CD4-positive, alpha-beta T cell (primary cell): Measurements from ENCODE around the gene HEPACAM. TPM values are rescaled to one million over a fixed set of nuclear protein-coding genes. Genes with fewer than 3 reads are reported as not detected.

Experiments
- ATAC-seq: fragments of 200-7000 bp; cut with Tn5 transposase; one replicate; pipeline ENCODE4 v1.10.0; 2022; ENCODE audit warnings: mild to moderate bottlenecking; ENCODE audit not compliant: poor library complexity
- CTCF ChIA-PET: fragments of 350-600 bp; sonication (Branson Sonifier 250); formaldehyde crosslinking; loops from one replicate; lab custom pipeline; 2021; ENCODE audit warnings: antibody characterized with exemption, inconsistent platforms; lab: Charles Lee
- POLR2A ChIA-PET: fragments of 350-600 bp; sonication (Branson Sonifier 250); formaldehyde crosslinking; loops from one replicate; lab custom pipeline; 2021; ENCODE audit warnings: antibody characterized with exemption, inconsistent platforms; lab: Charles Lee
- DNase-seq, 14 experiments: peaks; one replicate each; pipeline ENCODE4 v3.0.0-alpha.2; 2013 to 2020; ENCODE audit warnings: mixed read lengths in 2 of 14
- H3K27ac ChIP-seq, 2 donors: one replicate each; pipeline versions ENCODE4 v1.5.1 to v1.7.0; 2013; ENCODE audit warnings: low read length in 2 of 2, low read depth in 1 of 2, mild to moderate bottlenecking in 1 of 2
- H3K27me3 ChIP-seq, 2 experiments: 1 replicate in 1 of 2; 2 replicates in 1 of 2; pipeline versions ENCODE4 v1.6.1 to v1.7.0; 2013; ENCODE audit warnings: low read length in 2 of 2, control low read depth in 1 of 2, mild to moderate bottlenecking in 1 of 2, moderate library complexity in 1 of 2; ENCODE audit not compliant: insufficient read depth in 2 of 2, control insufficient read depth in 1 of 2
- H3K36me3 ChIP-seq: one replicate; pipeline ENCODE4 v1.6.1; 2013; ENCODE audit warnings: low read length, control low read depth; ENCODE audit not compliant: insufficient read depth
- H3K4me1 ChIP-seq: one replicate; pipeline ENCODE4 v1.6.1; 2013; ENCODE audit warnings: low read length, control low read depth; ENCODE audit not compliant: insufficient read depth
- H3K4me3 ChIP-seq: one replicate; pipeline ENCODE4 v1.5.1; 2013; ENCODE audit warnings: mild to moderate bottlenecking, low read length, moderate library complexity
- H3K9me3 ChIP-seq, 2 experiments: 1 replicate in 1 of 2; 2 replicates in 1 of 2; pipeline versions ENCODE4 v1.6.1 to v1.7.0; 2013; ENCODE audit warnings: low read length in 2 of 2, mild to moderate bottlenecking in 2 of 2, control low read depth in 1 of 2, moderate library complexity in 1 of 2; ENCODE audit not compliant: control insufficient read depth in 1 of 2, insufficient read depth in 1 of 2
- H3K27ac Mint-ChIP-seq: one replicate; pipeline ENCODE4 v1.8.0; 2020; ENCODE audit warnings: mixed read lengths
- H3K27me3 Mint-ChIP-seq: one replicate; pipeline ENCODE4 v1.8.0; 2021; ENCODE audit warnings: mixed read lengths
- H3K36me3 Mint-ChIP-seq: one replicate; pipeline ENCODE4 v1.8.0; 2021; ENCODE audit warnings: low read depth, mixed read lengths
- H3K4me1 Mint-ChIP-seq: one replicate; pipeline ENCODE4 v1.8.0; 2021; ENCODE audit warnings: low read depth, mixed read lengths
- H3K4me3 Mint-ChIP-seq: one replicate; pipeline ENCODE4 v1.8.0; 2020; ENCODE audit warnings: mild to moderate bottlenecking, mixed read lengths
- H3K9me3 Mint-ChIP-seq: one replicate; pipeline ENCODE4 v1.8.0; 2020; ENCODE audit warnings: mixed read lengths
- intact Hi-C, 2 experiments: fragments of 100-400 bp; cut with DNase I in 1 of 2; cut with micrococcal nuclease in 1 of 2; formaldehyde crosslinking; loops; one replicate each; pipeline versions ENCODE4 v1.15.1 to v1.9.0; 2023 to 2025; cut with DNase I, micrococcal nuclease
- total RNA-seq, 174 experiments: library from RNA in 2 of 174; stranded (reverse) in 2 of 174; gene quantifications; one replicate each; pipeline ENCODE4 v1.2.3 and lab custom pipeline; 2021 to 2026
- TF ChIP-seq, protein P1 (sequence below): fragments of 200-600 bp; IDR thresholded peaks from one replicate; pipeline ENCODE4 v1.8.0; 2022; ENCODE audit warnings: antibody characterized with exemption, mild to moderate bottlenecking

The HEPACAM gene
- total RNA-seq, 2 experiments from 2014 or later: not detected

DNA sequence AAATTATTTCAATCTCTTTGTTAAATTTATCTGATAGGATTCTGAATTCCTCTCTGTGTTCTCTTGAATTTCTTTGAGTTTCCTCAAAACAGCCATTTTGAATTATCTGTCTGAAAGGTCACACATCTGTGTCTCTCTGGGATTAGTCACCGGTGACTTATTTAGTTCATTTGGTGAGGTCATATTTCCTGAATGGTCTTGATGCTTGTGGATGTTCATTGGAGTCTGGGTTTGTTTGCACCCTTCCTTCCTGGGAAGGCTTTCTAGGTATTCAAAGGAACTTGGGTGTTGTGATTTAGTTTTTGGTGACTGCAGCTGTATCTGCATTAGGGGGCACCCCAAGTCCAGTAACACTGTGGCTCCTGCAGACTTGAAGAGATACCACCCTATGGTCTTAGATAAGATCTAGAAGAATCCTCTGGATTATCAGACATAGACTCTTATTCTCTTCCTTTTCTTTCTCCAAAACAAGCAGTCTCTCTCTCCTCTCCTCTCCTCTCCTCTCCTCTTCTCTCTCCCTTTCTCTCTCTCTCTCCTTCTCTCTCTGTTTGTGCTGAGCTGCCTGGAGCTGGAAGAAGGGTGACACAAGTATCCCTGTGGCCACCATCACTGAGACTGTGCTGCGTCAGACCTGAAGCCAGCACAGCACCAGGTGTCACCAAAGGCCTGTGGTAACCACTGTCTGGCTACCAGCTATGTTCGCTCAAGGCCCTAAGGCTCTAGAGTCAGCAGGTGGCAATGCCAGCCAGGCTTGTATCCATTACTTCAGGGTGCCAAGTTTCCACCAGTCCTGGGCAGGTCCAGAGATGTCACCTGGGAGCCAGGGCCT lies 20.1 kb downstream of the HEPACAM start:
- DNase-seq (peak in 4 of 14 experiments; percentile 5 to 41 (median 10)), ATAC-seq (no peak)
- Histone ChIP-seq H3K27me3 (peaks cover 0 to 4% of the 10 kb centered on the region in 2 experiments), H3K27ac (no peak overlapping the region), H3K36me3 (no peaks in the 10 kb centered on the region), H3K9me3 (peaks cover 0 to 4% of the 10 kb centered on the region in 2 experiments), H3K4me1 (peaks cover 7% of the 10 kb centered on the region), H3K4me3 (no peak overlapping the region)
- H3K4me3 Mint-ChIP-seq: no peak overlapping the region
- intact Hi-C loops: loop anchor here in 1 of 2 experiments (5.0 kb wide), 1 partner anchor 227 kb away; no protein-coding TSS in a partner anchor
- TF ChIP-seq, protein P1, sequence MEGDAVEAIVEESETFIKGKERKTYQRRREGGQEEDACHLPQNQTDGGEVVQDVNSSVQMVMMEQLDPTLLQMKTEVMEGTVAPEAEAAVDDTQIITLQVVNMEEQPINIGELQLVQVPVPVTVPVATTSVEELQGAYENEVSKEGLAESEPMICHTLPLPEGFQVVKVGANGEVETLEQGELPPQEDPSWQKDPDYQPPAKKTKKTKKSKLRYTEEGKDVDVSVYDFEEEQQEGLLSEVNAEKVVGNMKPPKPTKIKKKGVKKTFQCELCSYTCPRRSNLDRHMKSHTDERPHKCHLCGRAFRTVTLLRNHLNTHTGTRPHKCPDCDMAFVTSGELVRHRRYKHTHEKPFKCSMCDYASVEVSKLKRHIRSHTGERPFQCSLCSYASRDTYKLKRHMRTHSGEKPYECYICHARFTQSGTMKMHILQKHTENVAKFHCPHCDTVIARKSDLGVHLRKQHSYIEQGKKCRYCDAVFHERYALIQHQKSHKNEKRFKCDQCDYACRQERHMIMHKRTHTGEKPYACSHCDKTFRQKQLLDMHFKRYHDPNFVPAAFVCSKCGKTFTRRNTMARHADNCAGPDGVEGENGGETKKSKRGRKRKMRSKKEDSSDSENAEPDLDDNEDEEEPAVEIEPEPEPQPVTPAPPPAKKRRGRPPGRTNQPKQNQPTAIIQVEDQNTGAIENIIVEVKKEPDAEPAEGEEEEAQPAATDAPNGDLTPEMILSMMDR: no peak
- peaks cover 5% of the 10 kb centered on the region for H3K27me3 Mint-ChIP-seq
- peaks cover 3% of the 10 kb centered on the region for H3K9me3 Mint-ChIP-seq
- no peak overlapping the region for H3K27ac Mint-ChIP-seq
- ChIA-PET POLR2A (no interaction called here), CTCF (no interaction called here)
- peaks cover 2% of the 10 kb centered on the region for H3K4me1 Mint-ChIP-seq
- H3K36me3 Mint-ChIP-seq: no peaks in the 10 kb centered on the region

DNA sequence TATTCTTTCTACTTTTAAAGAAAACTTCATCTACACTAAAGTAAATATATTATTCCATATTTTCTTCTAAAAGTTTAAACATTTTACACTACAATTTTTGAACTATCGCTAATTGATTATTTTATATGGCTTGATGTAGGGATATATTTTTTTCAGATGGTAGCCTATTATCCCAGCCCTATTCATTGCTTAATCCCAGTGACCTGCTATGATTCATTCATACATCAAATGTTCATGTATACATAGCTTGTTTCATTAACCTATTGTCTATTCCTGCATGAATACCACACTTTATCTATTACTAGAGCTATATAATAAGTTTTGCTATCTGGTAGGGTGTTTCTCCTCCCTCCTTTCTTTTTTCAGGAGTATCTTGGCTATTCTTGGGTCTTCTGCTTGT lies 33.2 kb downstream of the HEPACAM start:
- no peaks in the 10 kb centered on the region for H3K36me3 Mint-ChIP-seq
- ATAC-seq: no peak
- H3K27ac Mint-ChIP-seq: no peak overlapping the region
- no peak for DNase-seq
- H3K4me3 Mint-ChIP-seq: no peak overlapping the region
- peaks cover 45% of the 10 kb centered on the region for H3K27me3 Mint-ChIP-seq
- ChIA-PET CTCF (no interaction called here), POLR2A (no interaction called here)
- no peaks in the 10 kb centered on the region for H3K36me3 ChIP-seq
- H3K9me3 ChIP-seq: no peaks in the 10 kb centered on the region
- intact Hi-C loops: no loop called here
- peaks cover 5% of the 10 kb centered on the region for H3K4me1 Mint-ChIP-seq
- H3K4me1 ChIP-seq: peaks cover 2% of the 10 kb centered on the region
- TF ChIP-seq, protein P1: no peak
- no peaks in the 10 kb centered on the region for H3K9me3 Mint-ChIP-seq
- peaks cover 6 to 8% of the 10 kb centered on the region in 2 experiments for H3K27me3 ChIP-seq
- no peak overlapping the region for H3K27ac ChIP-seq
- H3K4me3 ChIP-seq: no peak overlapping the region

DNA sequence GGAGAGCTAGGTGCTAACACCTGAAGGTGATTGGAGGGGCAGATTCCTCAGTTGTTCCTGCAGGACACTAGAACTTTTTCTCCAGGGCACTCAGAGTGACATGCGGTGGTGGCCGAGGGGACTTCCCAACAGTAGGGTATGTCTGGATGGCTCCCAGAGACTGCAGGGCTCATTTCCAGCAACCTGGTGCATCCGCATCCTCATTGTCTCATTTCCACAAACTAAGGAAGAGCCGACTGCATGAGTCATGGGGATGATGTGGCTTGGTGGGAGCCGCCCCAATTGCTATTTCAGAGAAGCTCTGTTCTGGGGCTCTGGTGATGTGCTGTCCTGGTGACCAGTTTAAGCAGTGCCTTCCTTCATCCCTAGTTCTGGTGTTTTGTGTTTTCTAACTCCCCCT lies 35.4 kb downstream of the HEPACAM start:
- no peak overlapping the region for H3K4me3 ChIP-seq
- no peak overlapping the region for H3K27ac ChIP-seq
- DNase-seq (no peak), ATAC-seq (no peak)
- Mint-ChIP-seq H3K27me3 (peaks cover 35% of the 10 kb centered on the region), H3K27ac (no peak overlapping the region), H3K36me3 (no peaks in the 10 kb centered on the region), H3K9me3 (no peaks in the 10 kb centered on the region), H3K4me1 (peaks cover 9% of the 10 kb centered on the region), H3K4me3 (no peak overlapping the region)
- peaks cover 5% of the 10 kb centered on the region for H3K4me1 ChIP-seq
- ChIA-PET POLR2A (no interaction called here), CTCF (no interaction called here)
- H3K9me3 ChIP-seq: no peaks in the 10 kb centered on the region
- no peaks in the 10 kb centered on the region for H3K36me3 ChIP-seq
- peaks cover 6 to 8% of the 10 kb centered on the region in 2 experiments for H3K27me3 ChIP-seq
- TF ChIP-seq, protein P1: no peak
- intact Hi-C loops: no loop called here
